A549 (cell line): Measurements from ENCODE around the gene MTMR11. TPM values are rescaled to one million over a fixed set of nuclear protein-coding genes. Genes with fewer than 3 reads are reported as not detected.
"Not testable (repeated sequence)": the region's sequence is repeated elsewhere in the genome, so short reads cannot be mapped to it uniquely, and the experiment has no call there.

Experiments
- ATAC-seq, 2 experiments: fragments of 200-7000 bp in 1 of 2; fragments of >200 bp in 1 of 2; cut with Nextera tagmentation in 1 of 2; cut with Tn5 transposase in 1 of 2; 3 replicates each; pipeline versions ENCODE4 v1.8.0 to v1.9.1; 2018 to 2020; ENCODE audit warnings: mild to moderate bottlenecking in 1 of 2, moderate library complexity in 1 of 2
- CTCF ChIA-PET: fragments of 300-600 bp; sonication (Branson Sonifier 250); formaldehyde crosslinking; extraction: SDS; loops from one replicate; lab custom pipeline; 2021; ENCODE audit warnings: antibody characterized with exemption, inconsistent platforms; lab: Yijun Ruan, JAX
- POLR2A ChIA-PET: fragments of 350-600 bp; formaldehyde crosslinking; extraction: SDS; loops from one replicate; lab custom pipeline; 2021; ENCODE audit warnings: antibody characterized with exemption, inconsistent platforms; lab: Yijun Ruan, JAX
- DNase-seq, 2 experiments: peaks; one replicate each; pipeline versions ENCODE4 v3.0.0 to v3.0.0-alpha.2; 2011 to 2016; ENCODE audit warnings: low read depth in 1 of 2, low spot score in 1 of 2
- FAIRE-seq: peaks from 2 replicates; lab custom pipeline; 2011; peaks lifted over from hg19 to GRCh38; lab: Jason Lieb, UNC
- H3K27ac ChIP-seq, 2 experiments: fragments of >200 bp; sonication (Bioruptor Twin); formaldehyde crosslinking; 3 replicates each; pipeline ENCODE4 v1.5.1; 2016 to 2017
- H3K4me1 ChIP-seq: fragments of >200 bp; sonication (Bioruptor Twin); formaldehyde crosslinking; 3 replicates; pipeline ENCODE4 v1.6.1; 2016
- H3K4me2 ChIP-seq: fragments of >200 bp; sonication (Bioruptor Twin); formaldehyde crosslinking; 3 replicates; pipeline ENCODE4 v1.6.1; 2016
- H3K4me3 ChIP-seq: fragments of >200 bp; sonication (Bioruptor Twin); formaldehyde crosslinking; 3 replicates; pipeline ENCODE4 v1.5.1; 2016
- H3K9me3 ChIP-seq: fragments of >200 bp; sonication (Bioruptor Twin); formaldehyde crosslinking; 3 replicates; pipeline ENCODE4 v1.6.1; 2016
- CBX8 ChIP-seq: fragments of 200-600 bp; sonication (generic); IDR thresholded peaks from 2 replicates; pipeline ENCODE4 v1.6.1; 2016
- CEBPB ChIP-seq, 2 experiments: fragments of >200 bp in 1 of 2; sonication (Bioruptor Twin) in 1 of 2; formaldehyde crosslinking in 1 of 2; IDR thresholded peaks; 2 replicates each; pipeline ENCODE4 v1.6.1; 2012 to 2016
- CHD2 ChIP-seq: fragments of 150-350 bp; IDR thresholded peaks from 2 replicates; pipeline ENCODE4 v1.6.1; 2014; ENCODE audit warnings: low read length; ENCODE audit not compliant: partially characterized antibody
- EHF ChIP-seq: fragments of 250-450 bp; sonication (Bioruptor Pico); IDR thresholded peaks from 2 replicates; pipeline ENCODE4 v1.5.0; 2020; ENCODE audit warnings: mild to moderate bottlenecking
- FOSB ChIP-seq: fragments of 250-450 bp; sonication (Bioruptor Pico); IDR thresholded peaks from 2 replicates; pipeline ENCODE4 v1.5.0; 2020; ENCODE audit warnings: mild to moderate bottlenecking, moderate library complexity
- GATA3 ChIP-seq: IDR thresholded peaks from 2 replicates; pipeline ENCODE4 v1.6.1; 2012; ENCODE audit warnings: borderline replicate concordance
- HDAC2 ChIP-seq: fragments of 200-600 bp; sonication (generic); IDR thresholded peaks from 2 replicates; pipeline ENCODE4 v1.6.1; 2016
- HOXB5 ChIP-seq: fragments of 250-450 bp; sonication (Bioruptor Pico); IDR thresholded peaks from 2 replicates; pipeline ENCODE4 v1.5.0; 2020; ENCODE audit warnings: mild to moderate bottlenecking, moderate library complexity
- JUN ChIP-seq, 2 experiments: fragments of >200 bp; sonication (Bioruptor Twin); formaldehyde crosslinking; IDR thresholded peaks; 2 replicates in 1 of 2; 3 replicates in 1 of 2; pipeline ENCODE4 v1.6.1; 2016 to 2017
- KDM1A ChIP-seq: fragments of 200-600 bp; sonication (generic); IDR thresholded peaks from 2 replicates; pipeline ENCODE4 v1.6.1; 2016; ENCODE audit warnings: low read depth, mild to moderate bottlenecking
- NFE2L2 ChIP-seq: fragments of 150-350 bp; conservative IDR thresholded peaks from 2 replicates; pipeline ENCODE4 v1.6.1; 2014; ENCODE audit warnings: low read length
- PHF8 ChIP-seq: fragments of 200-600 bp; sonication (generic); IDR thresholded peaks from 2 replicates; pipeline ENCODE4 v1.6.1; 2016; ENCODE audit warnings: low read depth, mild to moderate bottlenecking, antibody characterized with exemption, moderate library complexity, borderline replicate concordance
- POLR2AphosphoS2 ChIP-seq: conservative IDR thresholded peaks from 2 replicates; pipeline ENCODE4 v1.6.1; 2012; ENCODE audit warnings: low read length, improper control_type of control experiment, inconsistent platforms
- RAD21 ChIP-seq, 2 experiments: fragments of >200 bp in 1 of 2; sonication (Bioruptor Twin) in 1 of 2; formaldehyde crosslinking in 1 of 2; IDR thresholded peaks in 1 of 2; conservative IDR thresholded peaks in 1 of 2; 2 replicates in 1 of 2; 3 replicates in 1 of 2; pipeline ENCODE4 v1.6.1; 2012 to 2018; ENCODE audit warnings: inconsistent platforms in 1 of 2
- RFX5 ChIP-seq: fragments of 450-650 bp; IDR thresholded peaks from 2 replicates; pipeline ENCODE4 v1.7.1; 2014; ENCODE audit warnings: antibody characterized with exemption, mild to moderate bottlenecking, moderate library complexity
- ZFP36 ChIP-seq: fragments of 450-650 bp; IDR thresholded peaks from 2 replicates; pipeline ENCODE4 v1.6.1; 2014; ENCODE audit warnings: borderline replicate concordance; ENCODE audit not compliant: partially characterized antibody
- ZNF302 ChIP-seq: fragments of 250-450 bp; sonication (Bioruptor Pico); IDR thresholded peaks from 2 replicates; pipeline ENCODE4 v1.9.0; 2021; ENCODE audit warnings: inconsistent platforms, mild to moderate bottlenecking, moderate library complexity
- WGBS: methylation state at CpG from one replicate; pipeline ENCODE4 v1.1.6; 2017; ENCODE audit errors: missing lambda C conversion rate; 5-methylcytosine and 5-hydroxymethylcytosine counted together
- polyA plus RNA-seq, 4 experiments: library from polyadenylated mRNA; depleted of rRNA in 3 of 4; stranded (reverse); fragments of >200 nt; fragmentation: RNase III in 1 of 4; extraction: RNeasy Plus Mini Kit Qiagen cat#74134 plus additional on column Dnase treatment in 1 of 4; gene quantifications; 2 replicates in 3 of 4; 3 replicates in 1 of 4; pipeline ENCODE4 v1.2.3, GENCODE V29; 2011 to 2017
- TF ChIP-seq, protein P1 (sequence below): IDR thresholded peaks from 2 replicates; pipeline ENCODE4 v1.6.1; 2012
- TF ChIP-seq, protein P2 (sequence below): fragments of 200-600 bp; sonication (generic); IDR thresholded peaks from 2 replicates; pipeline ENCODE4 v1.6.1; 2016; ENCODE audit warnings: antibody characterized with exemption, mild to moderate bottlenecking, moderate library complexity
- TF ChIP-seq, protein P3 (sequence below): fragments of 250-450 bp; sonication (Bioruptor Pico); IDR thresholded peaks from 2 replicates; pipeline ENCODE4 v1.5.0; 2021; ENCODE audit warnings: mild to moderate bottlenecking, moderate library complexity, borderline replicate concordance
- TF ChIP-seq, protein P4 (sequence below): fragments of >200 bp; sonication (Bioruptor Twin); formaldehyde crosslinking; IDR thresholded peaks from 2 replicates; pipeline ENCODE4 v1.6.1; 2016
- TF ChIP-seq, protein P5 (sequence below): IDR thresholded peaks from 2 replicates; pipeline ENCODE4 v1.6.1; 2012; ENCODE audit warnings: low read depth, borderline replicate concordance
- TF ChIP-seq, protein P6 (sequence below): fragments of >200 bp; sonication (Bioruptor Twin); formaldehyde crosslinking; IDR thresholded peaks from 3 replicates; pipeline ENCODE4 v1.5.1; 2016
- TF ChIP-seq, protein P7 (sequence below): fragments of 450-650 bp; IDR thresholded peaks from 2 replicates; pipeline ENCODE4 v1.6.1; 2014; ENCODE audit warnings: antibody characterized with exemption

MTMR11 gene
- polyA plus RNA-seq, 2 of the 4 experiments (the other 2 are of a cell fraction), result 16.2 to 31.2 TPM

DNA sequence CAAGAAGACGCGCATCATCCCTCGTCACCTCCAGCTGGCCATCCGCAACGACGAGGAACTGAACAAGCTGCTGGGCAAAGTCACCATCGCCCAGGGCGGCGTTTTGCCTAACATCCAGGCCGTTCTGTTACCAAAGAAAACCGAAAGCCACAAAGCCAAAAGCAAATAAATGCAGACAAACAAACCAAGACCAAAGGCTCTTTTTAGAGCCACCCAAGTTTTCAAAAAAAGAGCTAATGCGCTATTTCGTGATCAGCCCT, 49.6 kb downstream of the MTMR11 start:
- H3K9me3 ChIP-seq, ATAC-seq, FAIRE-seq, DNase-seq: not testable (repeated sequence)
- WGBS, result 3% methylated on average over 12 of the region's 13 CpGs
- H3K4me2 ChIP-seq, result peak overlapping the region; percentile 78
- peak overlapping the region; percentile 54 for H3K4me3 ChIP-seq
- TF ChIP-seq, protein P1, sequence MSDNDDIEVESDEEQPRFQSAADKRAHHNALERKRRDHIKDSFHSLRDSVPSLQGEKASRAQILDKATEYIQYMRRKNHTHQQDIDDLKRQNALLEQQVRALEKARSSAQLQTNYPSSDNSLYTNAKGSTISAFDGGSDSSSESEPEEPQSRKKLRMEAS, result peak; percentile 32; the same call in 1 of the 2 replicates
- 0 out of 2 replicates have a peak, but pooled peaks have one; percentile 1 for TF ChIP-seq KDM1A
- TF ChIP-seq FOSB, result 0 out of 2 replicates have a peak, but pooled peaks have one; percentile 5
- TF ChIP-seq, protein P2, sequence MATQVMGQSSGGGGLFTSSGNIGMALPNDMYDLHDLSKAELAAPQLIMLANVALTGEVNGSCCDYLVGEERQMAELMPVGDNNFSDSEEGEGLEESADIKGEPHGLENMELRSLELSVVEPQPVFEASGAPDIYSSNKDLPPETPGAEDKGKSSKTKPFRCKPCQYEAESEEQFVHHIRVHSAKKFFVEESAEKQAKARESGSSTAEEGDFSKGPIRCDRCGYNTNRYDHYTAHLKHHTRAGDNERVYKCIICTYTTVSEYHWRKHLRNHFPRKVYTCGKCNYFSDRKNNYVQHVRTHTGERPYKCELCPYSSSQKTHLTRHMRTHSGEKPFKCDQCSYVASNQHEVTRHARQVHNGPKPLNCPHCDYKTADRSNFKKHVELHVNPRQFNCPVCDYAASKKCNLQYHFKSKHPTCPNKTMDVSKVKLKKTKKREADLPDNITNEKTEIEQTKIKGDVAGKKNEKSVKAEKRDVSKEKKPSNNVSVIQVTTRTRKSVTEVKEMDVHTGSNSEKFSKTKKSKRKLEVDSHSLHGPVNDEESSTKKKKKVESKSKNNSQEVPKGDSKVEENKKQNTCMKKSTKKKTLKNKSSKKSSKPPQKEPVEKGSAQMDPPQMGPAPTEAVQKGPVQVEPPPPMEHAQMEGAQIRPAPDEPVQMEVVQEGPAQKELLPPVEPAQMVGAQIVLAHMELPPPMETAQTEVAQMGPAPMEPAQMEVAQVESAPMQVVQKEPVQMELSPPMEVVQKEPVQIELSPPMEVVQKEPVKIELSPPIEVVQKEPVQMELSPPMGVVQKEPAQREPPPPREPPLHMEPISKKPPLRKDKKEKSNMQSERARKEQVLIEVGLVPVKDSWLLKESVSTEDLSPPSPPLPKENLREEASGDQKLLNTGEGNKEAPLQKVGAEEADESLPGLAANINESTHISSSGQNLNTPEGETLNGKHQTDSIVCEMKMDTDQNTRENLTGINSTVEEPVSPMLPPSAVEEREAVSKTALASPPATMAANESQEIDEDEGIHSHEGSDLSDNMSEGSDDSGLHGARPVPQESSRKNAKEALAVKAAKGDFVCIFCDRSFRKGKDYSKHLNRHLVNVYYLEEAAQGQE, result 0 out of 2 replicates have a peak, but pooled peaks have one; percentile 11
- TF ChIP-seq JUN (IDR thresholded peaks at IDR 0.05), result peak in 1 of 2 experiments; percentile 56; a peak in 2 of 5 replicates
- peak; percentile 7 for TF ChIP-seq CHD2
- TF ChIP-seq POLR2AphosphoS2, result peak; percentile 32; the same call in 1 of the 2 replicates
- TF ChIP-seq, protein P3, sequence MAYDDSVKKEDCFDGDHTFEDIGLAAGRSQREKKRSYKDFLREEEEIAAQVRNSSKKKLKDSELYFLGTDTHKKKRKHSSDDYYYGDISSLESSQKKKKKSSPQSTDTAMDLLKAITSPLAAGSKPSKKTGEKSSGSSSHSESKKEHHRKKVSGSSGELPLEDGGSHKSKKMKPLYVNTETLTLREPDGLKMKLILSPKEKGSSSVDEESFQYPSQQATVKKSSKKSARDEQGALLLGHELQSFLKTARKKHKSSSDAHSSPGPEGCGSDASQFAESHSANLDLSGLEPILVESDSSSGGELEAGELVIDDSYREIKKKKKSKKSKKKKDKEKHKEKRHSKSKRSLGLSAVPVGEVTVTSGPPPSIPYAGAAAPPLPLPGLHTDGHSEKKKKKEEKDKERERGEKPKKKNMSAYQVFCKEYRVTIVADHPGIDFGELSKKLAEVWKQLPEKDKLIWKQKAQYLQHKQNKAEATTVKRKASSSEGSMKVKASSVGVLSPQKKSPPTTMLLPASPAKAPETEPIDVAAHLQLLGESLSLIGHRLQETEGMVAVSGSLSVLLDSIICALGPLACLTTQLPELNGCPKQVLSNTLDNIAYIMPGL (CRISPR knock-in tag), result 0 out of 2 replicates have a peak, but pooled peaks have one; percentile 35
- TF ChIP-seq PHF8, result 0 out of 2 replicates have a peak, but pooled peaks have one; percentile 34
- POLR2A ChIA-PET, result interaction anchor here (0.7 to 4.8 kb wide), 23 partner anchors 9 to 477 kb away, joined by 3 to 70 read pairs (median 6); partner anchors contain the start of genes BOLA1, MTMR11, OTUD7B and RPRD2
- CTCF ChIA-PET, result interaction anchor here (0.9 to 4.0 kb wide), 10 partner anchors 12 to 300 kb away, joined by 3 to 32 read pairs (median 8); partner anchors contain the start of gene BOLA1
- H3K27ac ChIP-seq, result peak overlapping the region; percentile 91 to 96
- peaks cover 22% of the 10 kb centered on the region for H3K4me1 ChIP-seq

DNA sequence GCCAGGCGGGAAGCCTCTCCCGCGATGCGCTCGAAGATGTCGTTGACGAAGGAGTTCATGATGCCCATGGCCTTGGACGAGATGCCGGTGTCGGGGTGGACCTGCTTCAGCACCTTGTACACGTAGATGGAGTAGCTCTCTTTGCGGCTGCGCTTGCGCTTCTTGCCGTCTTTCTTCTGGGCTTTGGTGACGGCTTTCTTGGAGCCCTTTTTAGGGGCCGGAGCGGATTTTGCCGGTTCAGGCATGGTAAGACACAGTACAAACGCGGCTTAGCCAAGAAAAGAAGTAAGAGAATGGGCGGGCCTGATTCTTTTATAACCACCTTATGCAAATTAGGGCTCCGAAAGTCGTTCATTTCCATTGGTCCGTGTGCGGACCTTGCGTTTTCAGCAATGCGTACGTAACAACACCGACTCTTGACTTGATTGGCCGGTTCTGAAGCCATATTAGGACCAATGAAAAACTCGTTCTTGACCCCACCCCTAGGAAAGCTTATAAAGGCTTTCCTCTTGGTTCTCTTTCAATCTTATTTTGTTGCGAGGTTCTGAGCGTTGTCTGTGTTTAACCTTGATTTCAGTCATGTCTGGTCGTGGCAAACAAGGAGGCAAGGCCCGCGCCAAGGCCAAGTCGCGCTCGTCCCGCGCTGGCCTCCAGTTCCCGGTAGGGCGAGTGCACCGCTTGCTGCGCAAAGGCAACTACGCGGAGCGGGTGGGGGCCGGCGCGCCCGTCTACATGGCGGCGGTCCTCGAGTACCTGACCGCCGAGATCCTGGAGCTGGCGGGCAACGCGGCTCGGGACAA, 50.1 kb downstream of the MTMR11 start:
- under 1% methylated on average over 40 of the region's 62 CpGs for WGBS
- FAIRE-seq (no peak), DNase-seq (peak; percentile 93 to 99), ATAC-seq (peak; percentile 59 to 74)
- peak overlapping the region; percentile 85 for H3K4me2 ChIP-seq
- H3K4me3 ChIP-seq, result peak overlapping the region; percentile 54
- POLR2A ChIA-PET, result interaction anchor here (0.7 to 4.8 kb wide), 20 partner anchors 9 to 477 kb away, joined by 3 to 70 read pairs (median 9); partner anchors contain the start of genes BOLA1, MTMR11, OTUD7B and RPRD2
- H3K4me1 ChIP-seq, result peaks cover 22% of the 10 kb centered on the region
- peak overlapping the region; percentile 91 to 96 for H3K27ac ChIP-seq
- no peaks in the 10 kb centered on the region for H3K9me3 ChIP-seq
- CTCF ChIA-PET, result interaction anchor here (0.6 to 4.0 kb wide), 6 partner anchors 13 to 723 kb away, joined by 3 to 32 read pairs (median 9); partner anchors contain the start of gene BOLA1
- TF ChIP-seq, protein P4, sequence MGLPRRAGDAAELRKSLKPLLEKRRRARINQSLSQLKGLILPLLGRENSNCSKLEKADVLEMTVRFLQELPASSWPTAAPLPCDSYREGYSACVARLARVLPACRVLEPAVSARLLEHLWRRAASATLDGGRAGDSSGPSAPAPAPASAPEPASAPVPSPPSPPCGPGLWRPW, result no peak
- TF ChIP-seq RAD21 (conservative IDR thresholded peaks at IDR 0.05 in 1 of 2, IDR thresholded peaks at IDR 0.05 in 1 of 2), result 0 out of 5 replicates have a peak, but pooled peaks of 1 of the 2 experiments have one; percentile 6
- no peak for TF ChIP-seq CBX8
- TF ChIP-seq NFE2L2, result no peak
- TF ChIP-seq ZNF302, result no peak
- TF ChIP-seq RFX5, result peak; percentile 59; the same call in 1 of the 2 replicates
- peak; percentile 79 for TF ChIP-seq PHF8
- TF ChIP-seq, protein P5, sequence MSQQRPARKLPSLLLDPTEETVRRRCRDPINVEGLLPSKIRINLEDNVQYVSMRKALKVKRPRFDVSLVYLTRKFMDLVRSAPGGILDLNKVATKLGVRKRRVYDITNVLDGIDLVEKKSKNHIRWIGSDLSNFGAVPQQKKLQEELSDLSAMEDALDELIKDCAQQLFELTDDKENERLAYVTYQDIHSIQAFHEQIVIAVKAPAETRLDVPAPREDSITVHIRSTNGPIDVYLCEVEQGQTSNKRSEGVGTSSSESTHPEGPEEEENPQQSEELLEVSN, result 0 out of 2 replicates have a peak, but pooled peaks have one; percentile 17
- TF ChIP-seq GATA3, result peak; percentile 56
- TF ChIP-seq JUN (IDR thresholded peaks at IDR 0.05), result peak; percentile 93 to 97
- 0 out of 2 replicates have a peak, but pooled peaks have one; percentile 29 for TF ChIP-seq HOXB5 (CRISPR knock-in tag)
- peak in 1 of 2 experiments; percentile 15; a peak in 1 of 4 replicates for TF ChIP-seq CEBPB (IDR thresholded peaks at IDR 0.05)
- no peak for TF ChIP-seq ZFP36
- 0 out of 2 replicates have a peak, but pooled peaks have one; percentile 42 for TF ChIP-seq EHF
- TF ChIP-seq FOSB, result peak; percentile 92
- TF ChIP-seq, protein P6, sequence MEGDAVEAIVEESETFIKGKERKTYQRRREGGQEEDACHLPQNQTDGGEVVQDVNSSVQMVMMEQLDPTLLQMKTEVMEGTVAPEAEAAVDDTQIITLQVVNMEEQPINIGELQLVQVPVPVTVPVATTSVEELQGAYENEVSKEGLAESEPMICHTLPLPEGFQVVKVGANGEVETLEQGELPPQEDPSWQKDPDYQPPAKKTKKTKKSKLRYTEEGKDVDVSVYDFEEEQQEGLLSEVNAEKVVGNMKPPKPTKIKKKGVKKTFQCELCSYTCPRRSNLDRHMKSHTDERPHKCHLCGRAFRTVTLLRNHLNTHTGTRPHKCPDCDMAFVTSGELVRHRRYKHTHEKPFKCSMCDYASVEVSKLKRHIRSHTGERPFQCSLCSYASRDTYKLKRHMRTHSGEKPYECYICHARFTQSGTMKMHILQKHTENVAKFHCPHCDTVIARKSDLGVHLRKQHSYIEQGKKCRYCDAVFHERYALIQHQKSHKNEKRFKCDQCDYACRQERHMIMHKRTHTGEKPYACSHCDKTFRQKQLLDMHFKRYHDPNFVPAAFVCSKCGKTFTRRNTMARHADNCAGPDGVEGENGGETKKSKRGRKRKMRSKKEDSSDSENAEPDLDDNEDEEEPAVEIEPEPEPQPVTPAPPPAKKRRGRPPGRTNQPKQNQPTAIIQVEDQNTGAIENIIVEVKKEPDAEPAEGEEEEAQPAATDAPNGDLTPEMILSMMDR, result no peak
- TF ChIP-seq, protein P7, sequence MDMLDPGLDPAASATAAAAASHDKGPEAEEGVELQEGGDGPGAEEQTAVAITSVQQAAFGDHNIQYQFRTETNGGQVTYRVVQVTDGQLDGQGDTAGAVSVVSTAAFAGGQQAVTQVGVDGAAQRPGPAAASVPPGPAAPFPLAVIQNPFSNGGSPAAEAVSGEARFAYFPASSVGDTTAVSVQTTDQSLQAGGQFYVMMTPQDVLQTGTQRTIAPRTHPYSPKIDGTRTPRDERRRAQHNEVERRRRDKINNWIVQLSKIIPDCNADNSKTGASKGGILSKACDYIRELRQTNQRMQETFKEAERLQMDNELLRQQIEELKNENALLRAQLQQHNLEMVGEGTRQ, result no peak
- TF ChIP-seq HDAC2, result no peak
- TF ChIP-seq POLR2AphosphoS2, result peak; percentile 74
